Placental epithelial cell (primary cell): ENCODE measurements around the gene TIMP4. TPM values are rescaled to one million over a fixed set of nuclear protein-coding genes. Genes with fewer than 3 reads are reported as not detected.

ENCODE experiments used
- total RNA-seq: library from RNA; depleted of rRNA; stranded (reverse); fragments of >200 nt; gene quantifications from 2 replicates; pipeline ENCODE4 v1.2.3, GENCODE V29; 2012

The TIMP4 gene
- total RNA-seq: 0.39 and 7.8 TPM in 2 replicates

DNA sequence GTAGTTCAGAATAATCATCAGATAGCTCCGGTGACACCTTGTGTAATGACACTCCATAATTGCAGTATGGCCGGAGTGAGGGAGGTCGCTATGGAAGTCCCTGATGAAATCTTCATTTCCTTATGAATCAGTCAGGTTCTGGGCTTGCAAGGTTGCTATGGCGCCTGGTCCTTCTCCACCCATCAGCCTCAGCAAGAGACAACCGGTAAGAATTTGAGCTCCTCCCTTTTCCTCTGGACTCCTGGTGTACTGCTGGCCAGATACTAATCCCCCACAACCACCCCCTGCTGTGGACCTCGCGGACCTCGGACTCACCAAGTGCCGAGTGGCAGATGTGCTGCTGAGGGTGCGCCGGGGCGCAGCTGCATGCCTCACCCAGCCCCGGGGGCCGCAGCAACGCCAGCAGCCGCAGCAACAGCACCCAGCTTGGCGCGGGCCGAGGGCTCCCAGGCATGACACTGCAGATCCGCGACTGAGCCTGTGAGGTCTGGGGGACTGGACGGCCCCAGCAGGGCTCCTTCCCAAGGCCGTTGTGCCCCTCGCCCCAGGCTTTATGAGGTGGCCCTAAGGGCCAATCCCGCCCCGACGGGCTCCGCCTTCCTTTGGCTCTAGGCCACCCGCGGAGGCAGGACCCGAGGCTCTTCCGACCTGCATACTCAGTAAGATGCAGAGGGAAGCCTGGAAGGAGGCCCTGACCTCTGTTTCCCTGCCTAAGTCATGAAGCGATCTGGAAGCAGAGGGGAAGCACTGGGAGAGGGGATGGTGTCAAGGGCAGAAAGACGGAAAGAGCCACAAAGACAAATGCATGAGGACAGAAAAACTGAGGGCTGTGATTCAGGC is at the start of gene TIMP4:
TSS of gene TIMP4 (minus strand) at position 526 of the 840 bp plus-strand sequence. CDS start at position 454, 72 bp downstream.

Other genes with a start within 250 kb of the TIMP4 start
- 0.11 TPM in 1 of 2 replicates, not detected in the other for gene SYN2, start 154.5 kb downstream of the TIMP4 start, total RNA-seq
- gene PPARG, start 130.2 kb upstream of the TIMP4 start, total RNA-seq: 30.2 and 49.5 TPM in 2 replicates